ENCODE measurements around the gene ASH1L.
"Not testable (repeated sequence)": the region's sequence is repeated elsewhere in the genome, so short reads cannot be mapped to it uniquely, and the experiment has no call there.

Gene ASH1L

GRCh38 chr1:155442431-155442830 is 120.2 kb downstream of the ASH1L start:
- DNase-seq (ENCODE audit: low read depth): not testable (repeated sequence)

GRCh38 chr1:155437405-155437804 is 125.2 kb downstream of the ASH1L start:
- no peak for DNase-seq (ENCODE audit: low read depth)

GRCh38 chr1:155433831-155434389 is 128.7 kb downstream of the ASH1L start:
- DNase-seq (ENCODE audit: low read depth): not testable (repeated sequence)

GRCh38 chr1:155433128-155433830 is 129.3 kb downstream of the ASH1L start:
- DNase-seq (ENCODE audit: low read depth): not testable (repeated sequence)

- no peak for DNase-seq (ENCODE audit: low read depth)
Observed at GRCh38 chr1:155424091-155424490, 138.5 kb downstream of the ASH1L start.

- no peak for DNase-seq (ENCODE audit: low read depth)
Observed at GRCh38 chr1:155420788-155421187, 141.8 kb downstream of the ASH1L start.

- DNase-seq (ENCODE audit: low read depth): not testable (repeated sequence)
Observed at GRCh38 chr1:155411840-155412239, 150.8 kb downstream of the ASH1L start.

- DNase-seq (ENCODE audit: low read depth): no peak
Observed at GRCh38 chr1:155410931-155411330, 151.7 kb downstream of the ASH1L start.

GRCh38 chr1:155396874-155397476 is 165.6 kb downstream of the ASH1L start:
- no peak for DNase-seq (ENCODE audit: low read depth)

- no peak for DNase-seq (ENCODE audit: low read depth)
Observed at GRCh38 chr1:155392898-155393411, 169.6 kb downstream of the ASH1L start.

- no peak for DNase-seq (ENCODE audit: low read depth)
Observed at GRCh38 chr1:155389826-155390225, 172.8 kb downstream of the ASH1L start.

GRCh38 chr1:155385836-155386235 is 176.8 kb downstream of the ASH1L start:
- not testable (repeated sequence) for DNase-seq (ENCODE audit: low read depth)

GRCh38 chr1:155383406-155383805 is 179.2 kb downstream of the ASH1L start:
- DNase-seq (ENCODE audit: low read depth): no peak

- no peak for DNase-seq (ENCODE audit: low read depth)
Observed at GRCh38 chr1:155379631-155380090, 182.9 kb downstream of the ASH1L start.

- DNase-seq (ENCODE audit: low read depth): no peak
Observed at GRCh38 chr1:155379180-155379579, 183.4 kb downstream of the ASH1L start.

- DNase-seq (ENCODE audit: low read depth): no peak
Observed at GRCh38 chr1:155360051-155360450, 202.6 kb downstream of the ASH1L start.

- DNase-seq (ENCODE audit: low read depth): no peak
Observed at GRCh38 chr1:155352631-155353030, 210.0 kb downstream of the ASH1L start.

- DNase-seq (ENCODE audit: low read depth): no peak
Observed at GRCh38 chr1:155342842-155343241, 219.8 kb downstream of the ASH1L start.

- DNase-seq (ENCODE audit: low read depth): no peak
Observed at GRCh38 chr1:155339515-155340097, 223.0 kb downstream of the ASH1L start.

GRCh38 chr1:155334962-155335361 is 227.6 kb downstream of the ASH1L start:
- no peak for DNase-seq (ENCODE audit: low read depth)

- DNase-seq (ENCODE audit: low read depth): no peak
Observed at GRCh38 chr1:155329980-155330598, 232.5 kb downstream of the ASH1L start.

- not testable (repeated sequence) for DNase-seq (ENCODE audit: low read depth)
Observed at GRCh38 chr1:155328856-155329255, 233.7 kb downstream of the ASH1L start.

All from activated T-helper 1 cell treated with Interleukin-2 at 50 U/mL for 16 hours (primary cell).